ENCODE data around the gene GUCA2B.

Gene GUCA2B

GRCh38 chr1:42145764-42146625 lies 7.2 kb upstream of the GUCA2B start:
- H3K4me1 ChIP-seq (ENCODE audit: insufficient read depth, low read length): peaks cover 9% of the 10 kb centered on the region

DNA sequence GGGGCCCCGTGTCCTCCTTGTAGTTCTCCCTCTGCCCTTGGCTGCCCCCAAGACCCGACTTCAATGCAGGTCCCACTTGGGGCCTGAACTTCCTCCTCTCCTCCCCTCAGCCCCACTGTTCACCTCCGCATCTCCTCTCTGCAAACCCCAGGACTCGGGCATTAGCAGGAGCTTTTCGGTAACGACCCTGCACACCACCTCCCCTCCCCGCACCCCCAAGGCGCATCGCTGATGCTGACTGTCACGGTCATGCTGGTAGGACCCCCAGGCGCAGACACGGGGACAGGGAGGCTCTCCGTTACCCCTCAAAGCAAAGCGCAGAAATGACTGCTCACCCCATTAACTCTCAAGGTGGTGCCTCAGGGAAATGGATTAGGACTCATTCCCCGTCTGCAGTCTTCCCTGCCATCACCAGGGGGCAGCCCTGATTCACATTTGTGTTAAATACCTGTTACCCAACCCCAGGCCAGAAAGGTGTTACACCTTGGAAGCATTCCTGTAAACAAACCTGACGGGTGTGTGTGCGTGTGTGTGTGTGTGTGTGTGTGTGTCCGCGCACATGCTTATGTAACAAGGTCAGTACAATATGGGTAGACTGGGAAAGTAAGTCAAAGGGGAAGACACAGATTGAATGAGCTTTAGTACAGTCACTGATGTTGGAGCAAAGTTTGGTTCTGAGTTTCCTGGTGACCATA lies 6.4 kb upstream of the GUCA2B start:
- no peaks in the 10 kb centered on the region for H3K9me3 ChIP-seq (ENCODE audit: low read length)
- H3K4me3 ChIP-seq (ENCODE audit: low read length): no peak overlapping the region
- H3K36me3 ChIP-seq (ENCODE audit: insufficient read depth, low read length): no peaks in the 10 kb centered on the region
- peaks cover 9% of the 10 kb centered on the region for H3K4me1 ChIP-seq (ENCODE audit: insufficient read depth, low read length)
- H2AFZ ChIP-seq (ENCODE audit: low read depth, low read length): no peak overlapping the region
- H3K27me3 ChIP-seq (ENCODE audit: insufficient read depth, low read length): no peaks in the 10 kb centered on the region

More at GRCh38 chr1:42145764-42146625, 7.2 kb upstream of the GUCA2B start:
- H3K36me3 ChIP-seq (ENCODE audit: insufficient read depth, low read length): no peaks in the 10 kb centered on the region
- H3K9me3 ChIP-seq (ENCODE audit: low read length): no peaks in the 10 kb centered on the region
- H3K4me3 ChIP-seq (ENCODE audit: low read length): no peak overlapping the region
- no peak overlapping the region for H2AFZ ChIP-seq (ENCODE audit: low read depth, low read length)
- H3K27me3 ChIP-seq (ENCODE audit: insufficient read depth, low read length): no peaks in the 10 kb centered on the region

- Histone ChIP-seq H3K4me3 (ENCODE audit: low read length) (no peak overlapping the region), H3K9me3 (ENCODE audit: low read length) (no peaks in the 10 kb centered on the region), H3K4me1 (ENCODE audit: insufficient read depth, low read length) (peaks cover 9% of the 10 kb centered on the region), H2AFZ (ENCODE audit: low read depth, low read length) (no peak overlapping the region), H3K27me3 (ENCODE audit: insufficient read depth, low read length) (peaks cover 2% of the 10 kb centered on the region), H3K36me3 (ENCODE audit: insufficient read depth, low read length) (no peaks in the 10 kb centered on the region)
These were observed 5.0 kb upstream of the GUCA2B start for GRCh38 chr1:42148166-42148565.

- Histone ChIP-seq H3K27me3 (ENCODE audit: insufficient read depth, low read length) (peaks cover 2% of the 10 kb centered on the region), H3K36me3 (ENCODE audit: insufficient read depth, low read length) (no peaks in the 10 kb centered on the region), H2AFZ (ENCODE audit: low read depth, low read length) (no peak overlapping the region), H3K4me1 (ENCODE audit: insufficient read depth, low read length) (no peaks in the 10 kb centered on the region), H3K4me3 (ENCODE audit: low read length) (no peak overlapping the region), H3K9me3 (ENCODE audit: low read length) (peaks cover 2% of the 10 kb centered on the region)
These were observed 2.6 kb upstream of the GUCA2B start for GRCh38 chr1:42150651-42151050.

GRCh38 chr1:42152119-42152518 lies 1.1 kb upstream of the GUCA2B start:
- Histone ChIP-seq H3K36me3 (ENCODE audit: insufficient read depth, low read length) (no peaks in the 10 kb centered on the region), H3K4me1 (ENCODE audit: insufficient read depth, low read length) (no peaks in the 10 kb centered on the region), H2AFZ (ENCODE audit: low read depth, low read length) (no peak overlapping the region), H3K9me3 (ENCODE audit: low read length) (peaks cover 2% of the 10 kb centered on the region), H3K4me3 (ENCODE audit: low read length) (no peak overlapping the region), H3K27me3 (ENCODE audit: insufficient read depth, low read length) (peaks cover 2% of the 10 kb centered on the region)

GRCh38 chr1:42153624-42154023 lies 414 bp downstream of the GUCA2B start:
- peaks cover 2% of the 10 kb centered on the region for H3K27me3 ChIP-seq (ENCODE audit: insufficient read depth, low read length)
- no peak overlapping the region for H2AFZ ChIP-seq (ENCODE audit: low read depth, low read length)
- H3K4me1 ChIP-seq (ENCODE audit: insufficient read depth, low read length): no peaks in the 10 kb centered on the region
- peaks cover 2% of the 10 kb centered on the region for H3K9me3 ChIP-seq (ENCODE audit: low read length)
- H3K36me3 ChIP-seq (ENCODE audit: insufficient read depth, low read length): no peaks in the 10 kb centered on the region
- H3K4me3 ChIP-seq (ENCODE audit: low read length): no peak overlapping the region

- H3K36me3 ChIP-seq (ENCODE audit: insufficient read depth, low read length): no peaks in the 10 kb centered on the region
- H2AFZ ChIP-seq (ENCODE audit: low read depth, low read length): no peak overlapping the region
These were observed 1.5 kb downstream of the GUCA2B start for GRCh38 chr1:42154685-42155084.

DNA sequence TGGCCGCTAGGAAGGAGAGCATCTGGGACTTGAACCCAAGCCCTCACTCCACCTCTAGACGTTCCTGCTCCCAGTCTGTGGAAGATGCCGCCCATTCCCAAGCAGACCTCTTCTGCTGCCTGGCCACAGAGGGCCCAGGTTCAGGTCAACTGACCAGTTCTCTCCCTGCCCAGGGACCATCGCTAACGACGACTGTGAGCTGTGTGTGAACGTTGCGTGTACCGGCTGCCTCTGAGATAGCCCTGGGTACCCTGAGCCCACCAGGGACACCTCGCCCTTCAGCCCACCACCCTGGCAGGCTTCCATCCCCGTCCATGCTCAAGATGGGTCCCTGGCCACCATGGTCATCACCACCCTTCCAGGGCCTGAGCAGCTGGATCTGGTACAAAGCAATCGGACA lies 2.2 kb downstream of the GUCA2B start:
- Histone ChIP-seq H3K9me3 (ENCODE audit: low read length) (peaks cover 2% of the 10 kb centered on the region), H3K4me3 (ENCODE audit: low read length) (no peak overlapping the region), H3K36me3 (ENCODE audit: insufficient read depth, low read length) (no peaks in the 10 kb centered on the region), H3K4me1 (ENCODE audit: insufficient read depth, low read length) (no peaks in the 10 kb centered on the region), H2AFZ (ENCODE audit: low read depth, low read length) (no peak overlapping the region), H3K27me3 (ENCODE audit: insufficient read depth, low read length) (peaks cover 2% of the 10 kb centered on the region)

More at GRCh38 chr1:42154685-42155084, 1.5 kb downstream of the GUCA2B start:
- Histone ChIP-seq H3K4me1 (ENCODE audit: insufficient read depth, low read length) (no peaks in the 10 kb centered on the region), H3K4me3 (ENCODE audit: low read length) (no peak overlapping the region), H3K27me3 (ENCODE audit: insufficient read depth, low read length) (peaks cover 2% of the 10 kb centered on the region), H3K9me3 (ENCODE audit: low read length) (peaks cover 2% of the 10 kb centered on the region)

DNA sequence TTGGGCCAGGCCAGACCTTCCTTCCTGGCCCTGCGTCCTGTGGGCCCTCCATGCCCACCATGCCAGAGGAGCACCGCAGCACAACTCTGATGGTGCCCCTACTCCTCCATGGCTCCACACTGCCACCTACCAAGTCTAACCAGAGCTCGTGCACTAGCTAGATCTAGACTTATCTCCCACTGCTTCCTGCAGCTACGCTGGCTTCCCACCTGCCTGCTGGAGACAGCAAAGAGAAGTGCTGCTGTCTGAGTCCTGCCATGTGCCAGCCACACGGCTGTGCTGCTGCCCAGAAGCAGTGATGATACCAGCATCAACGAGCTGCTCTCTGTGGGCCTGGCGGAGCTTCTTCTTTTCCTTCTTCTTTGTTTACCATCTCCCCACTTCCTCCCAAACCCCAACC lies 4.5 kb downstream of the GUCA2B start:
- Histone ChIP-seq H3K27me3 (ENCODE audit: insufficient read depth, low read length) (peaks cover 2% of the 10 kb centered on the region), H3K36me3 (ENCODE audit: insufficient read depth, low read length) (no peaks in the 10 kb centered on the region), H2AFZ (ENCODE audit: low read depth, low read length) (no peak overlapping the region)

GRCh38 chr1:42158189-42158588 lies 5.0 kb downstream of the GUCA2B start:
- Histone ChIP-seq H3K9me3 (ENCODE audit: low read length) (peaks cover 6% of the 10 kb centered on the region), H2AFZ (ENCODE audit: low read depth, low read length) (no peak overlapping the region), H3K4me1 (ENCODE audit: insufficient read depth, low read length) (no peaks in the 10 kb centered on the region), H3K4me3 (ENCODE audit: low read length) (no peak overlapping the region), H3K36me3 (ENCODE audit: insufficient read depth, low read length) (no peaks in the 10 kb centered on the region), H3K27me3 (ENCODE audit: insufficient read depth, low read length) (no peaks in the 10 kb centered on the region)

More for the DNA sequence above, 4.5 kb downstream of the GUCA2B start:
- Histone ChIP-seq H3K4me3 (ENCODE audit: low read length) (no peak overlapping the region), H3K9me3 (ENCODE audit: low read length) (peaks cover 6% of the 10 kb centered on the region), H3K4me1 (ENCODE audit: insufficient read depth, low read length) (no peaks in the 10 kb centered on the region)

GRCh38 chr1:42162181-42162580 lies 9.0 kb downstream of the GUCA2B start:
- no peaks in the 10 kb centered on the region for H3K4me1 ChIP-seq (ENCODE audit: insufficient read depth, low read length)
- no peak overlapping the region for H2AFZ ChIP-seq (ENCODE audit: low read depth, low read length)
- H3K4me3 ChIP-seq (ENCODE audit: low read length): no peak overlapping the region
- no peaks in the 10 kb centered on the region for H3K36me3 ChIP-seq (ENCODE audit: insufficient read depth, low read length)
- peaks cover 4% of the 10 kb centered on the region for H3K9me3 ChIP-seq (ENCODE audit: low read length)
- H3K27me3 ChIP-seq (ENCODE audit: insufficient read depth, low read length): no peaks in the 10 kb centered on the region

GRCh38 chr1:42163114-42163513 lies 9.9 kb downstream of the GUCA2B start:
- Histone ChIP-seq H3K9me3 (ENCODE audit: low read length) (peaks cover 4% of the 10 kb centered on the region), H2AFZ (ENCODE audit: low read depth, low read length) (no peak overlapping the region), H3K4me1 (ENCODE audit: insufficient read depth, low read length) (no peaks in the 10 kb centered on the region), H3K27me3 (ENCODE audit: insufficient read depth, low read length) (no peaks in the 10 kb centered on the region), H3K36me3 (ENCODE audit: insufficient read depth, low read length) (no peaks in the 10 kb centered on the region), H3K4me3 (ENCODE audit: low read length) (no peak overlapping the region)

All from neuron (in vitro differentiated cells).